HG03280 (cell line): Measurements from ENCODE around the gene NDUFB8.
A peak's percentile ranks its signal among the peaks of the same experiment; 100 is the strongest.

Experiments used
- ATAC-seq: cut with Tn5 transposase; IDR thresholded peaks from one replicate; pipeline ENCODE4 v1.9.1; 2021; ENCODE audit warnings: mild to moderate bottlenecking, moderate library complexity; ENCODE audit not compliant: unreplicated experiment

The NDUFB8 gene

GRCh38 chr10:100508691-100509150 is 20.9 kb downstream of the NDUFB8 start:
- ATAC-seq: no peak

- ATAC-seq: no peak
Measured at GRCh38 chr10:100508266-100508665, 21.4 kb downstream of the NDUFB8 start.

DNA sequence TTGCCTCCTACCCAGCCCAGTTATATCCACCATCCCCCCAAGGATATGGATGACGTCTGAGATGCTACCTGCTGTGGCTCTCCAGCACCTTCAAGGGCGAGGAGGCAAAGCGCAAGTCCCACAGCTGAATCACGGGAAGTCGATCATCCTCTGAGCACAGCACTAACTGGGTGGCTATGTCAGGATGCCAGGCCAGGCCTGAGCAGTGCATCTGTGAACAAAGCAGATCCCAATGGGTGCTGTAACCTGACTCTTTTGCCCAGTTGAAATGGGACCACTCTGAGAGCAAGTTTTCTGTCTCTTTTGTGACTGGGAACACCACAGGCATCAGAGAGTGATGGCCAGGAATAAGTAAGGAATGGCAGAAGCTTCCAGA is 22.3 kb downstream of the NDUFB8 start:
- no peak for ATAC-seq

GRCh38 chr10:100506596-100507356 is 22.9 kb downstream of the NDUFB8 start:
- no peak for ATAC-seq

DNA sequence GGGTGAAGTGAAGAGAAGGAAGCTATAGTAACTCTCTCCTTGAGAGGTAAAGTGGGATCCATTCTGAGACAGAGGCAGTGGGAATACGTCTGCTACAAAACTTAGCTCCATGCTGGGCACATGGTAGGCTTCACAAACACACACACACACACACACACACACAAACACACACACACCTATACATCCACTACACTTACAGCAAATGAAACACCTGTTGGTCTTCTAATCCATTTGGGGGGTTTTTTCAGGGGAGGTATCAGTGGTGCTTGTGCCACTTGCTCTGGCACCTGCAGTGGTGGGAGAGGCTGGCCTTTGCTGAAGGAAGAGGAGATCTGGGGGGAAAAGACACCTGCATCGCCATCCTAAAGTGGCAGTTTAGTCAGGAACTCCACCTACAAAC is 24.5 kb downstream of the NDUFB8 start:
- ATAC-seq: no peak

- ATAC-seq: no peak
Measured at GRCh38 chr10:100504096-100504495, 25.6 kb downstream of the NDUFB8 start.

DNA sequence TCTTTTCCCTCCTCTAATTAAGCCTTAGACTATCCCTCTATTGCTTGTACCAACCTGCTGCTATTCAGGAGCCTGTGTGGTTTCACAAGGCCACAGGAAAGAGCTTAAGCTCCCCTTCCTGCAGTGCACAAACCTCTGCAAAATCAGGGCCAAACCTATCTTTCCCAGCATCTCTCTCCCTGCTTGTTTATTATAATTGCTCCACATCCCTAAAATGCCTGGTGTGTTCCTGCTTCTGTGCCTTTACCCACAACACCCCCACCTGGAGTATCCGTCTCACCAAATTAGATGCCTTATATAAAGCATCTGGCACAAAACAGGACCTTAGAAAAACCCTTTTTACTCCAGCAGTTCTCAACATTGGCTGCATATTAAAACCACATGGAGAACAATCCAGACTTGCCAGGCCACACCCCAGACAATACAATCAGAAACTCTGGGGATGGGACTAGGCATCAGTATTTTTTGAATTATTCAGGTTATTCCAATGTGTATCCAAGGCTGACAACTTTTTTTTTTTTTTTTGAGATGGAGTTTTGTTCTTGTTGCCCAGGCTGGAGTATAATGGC is 26.7 kb downstream of the NDUFB8 start:
- ATAC-seq: no peak

- no peak for ATAC-seq
Measured at GRCh38 chr10:100501423-100501822, 28.2 kb downstream of the NDUFB8 start.

DNA sequence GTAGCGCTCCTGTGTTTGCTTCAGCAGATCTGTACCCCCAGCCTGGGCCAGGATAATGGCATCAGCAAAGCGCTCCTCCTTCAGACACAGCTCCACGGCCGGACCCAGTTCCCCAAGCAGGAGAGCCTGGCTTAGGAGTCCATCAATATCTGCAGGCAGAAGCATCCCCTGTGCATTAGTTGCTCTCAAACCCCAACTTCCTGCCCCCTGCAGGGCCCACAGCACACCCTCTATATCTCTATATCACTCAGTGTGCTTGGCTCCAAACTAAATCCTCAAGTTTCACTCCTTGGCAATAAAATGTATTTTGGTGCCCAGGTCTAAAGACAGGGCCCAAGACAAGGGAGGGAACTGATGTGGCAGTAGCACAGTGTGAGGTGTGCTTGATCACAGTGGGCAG is 31.6 kb downstream of the NDUFB8 start:
- ATAC-seq: no peak

- ATAC-seq: no peak
Measured at GRCh38 chr10:100496567-100496966, 33.1 kb downstream of the NDUFB8 start.

DNA sequence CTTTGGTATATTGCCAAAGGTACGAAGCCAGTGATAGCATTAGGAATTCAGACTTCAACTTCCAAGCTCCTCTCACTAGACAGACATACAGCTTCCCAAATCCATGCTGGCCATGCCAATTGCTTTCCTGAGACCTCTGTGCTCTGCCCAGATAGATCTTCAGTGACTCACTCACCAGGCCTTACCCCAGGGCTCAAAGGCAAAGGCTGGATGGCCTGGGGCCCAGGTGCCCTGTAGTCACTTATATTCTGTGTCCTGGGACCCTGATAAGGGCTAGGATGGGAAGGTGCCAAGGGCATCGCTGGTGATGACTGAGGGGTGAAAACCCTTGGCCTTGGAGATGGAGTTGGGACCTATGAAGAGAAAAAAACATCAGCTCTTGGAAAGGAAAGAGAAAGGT is 39.1 kb downstream of the NDUFB8 start:
- ATAC-seq: no peak

- no peak for ATAC-seq
Measured at GRCh38 chr10:100489396-100489795, 40.3 kb downstream of the NDUFB8 start.

- ATAC-seq: no peak
Measured at GRCh38 chr10:100487529-100487928, 42.1 kb downstream of the NDUFB8 start.

DNA sequence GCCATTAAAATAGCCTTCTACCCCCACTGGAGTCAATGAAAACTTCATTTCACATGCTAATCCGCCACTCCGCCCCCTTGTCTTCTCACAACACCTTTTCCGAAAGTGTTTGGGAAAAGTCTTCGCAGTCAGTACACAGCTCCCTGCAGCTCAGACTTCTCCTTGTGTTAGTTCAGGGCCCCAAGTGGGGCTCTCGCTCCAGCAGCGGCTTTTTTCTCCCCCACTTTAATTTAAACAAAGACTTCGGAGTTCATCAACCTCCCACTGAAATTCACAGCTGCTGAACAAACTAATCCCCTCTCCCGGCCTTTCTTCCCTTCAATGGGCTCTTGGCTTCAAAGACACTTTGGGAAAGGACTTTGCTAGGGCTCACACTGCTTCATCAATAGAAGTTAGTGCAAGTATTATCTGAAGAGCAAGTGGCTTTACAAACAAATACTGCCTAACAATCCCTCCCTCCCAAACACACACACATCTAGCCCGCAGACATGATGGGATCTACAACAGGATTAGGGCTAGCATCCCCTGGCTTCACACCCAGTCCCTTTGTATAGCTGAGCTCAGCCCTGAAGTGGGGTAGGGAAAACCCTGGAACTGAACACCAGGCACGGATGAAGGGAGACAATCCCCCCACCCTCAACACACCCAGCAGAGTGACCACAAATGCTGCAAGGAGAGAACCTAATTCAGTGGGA is 43.7 kb downstream of the NDUFB8 start:
- no peak for ATAC-seq

- no peak for ATAC-seq
Measured at GRCh38 chr10:100485366-100485765, 44.3 kb downstream of the NDUFB8 start.

GRCh38 chr10:100483876-100484666 is 45.6 kb downstream of the NDUFB8 start:
- no peak for ATAC-seq

DNA sequence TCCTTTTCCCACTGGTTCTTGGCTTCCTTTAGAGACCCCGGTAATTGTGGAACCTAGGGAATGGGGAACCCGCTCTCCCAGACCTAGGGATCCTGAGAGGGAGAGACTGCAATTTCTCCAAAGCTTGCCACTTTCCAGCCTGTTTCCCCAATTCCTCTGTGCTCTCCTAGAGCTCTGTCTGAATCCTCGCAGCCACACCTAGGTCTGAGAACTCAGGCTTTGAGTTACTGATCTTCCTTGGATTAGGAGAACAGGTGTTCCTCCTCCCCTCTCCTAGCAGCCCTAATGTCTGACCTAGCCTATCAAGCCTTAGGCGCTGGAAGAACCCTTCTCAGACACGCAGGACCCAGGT is 46.9 kb downstream of the NDUFB8 start:
- no peak for ATAC-seq

GRCh38 chr10:100482181-100482833 is 47.4 kb downstream of the NDUFB8 start:
- peak; percentile 40 for ATAC-seq

- ATAC-seq: peak; percentile 95
Measured at GRCh38 chr10:100481462-100482081, 48.1 kb downstream of the NDUFB8 start.

DNA sequence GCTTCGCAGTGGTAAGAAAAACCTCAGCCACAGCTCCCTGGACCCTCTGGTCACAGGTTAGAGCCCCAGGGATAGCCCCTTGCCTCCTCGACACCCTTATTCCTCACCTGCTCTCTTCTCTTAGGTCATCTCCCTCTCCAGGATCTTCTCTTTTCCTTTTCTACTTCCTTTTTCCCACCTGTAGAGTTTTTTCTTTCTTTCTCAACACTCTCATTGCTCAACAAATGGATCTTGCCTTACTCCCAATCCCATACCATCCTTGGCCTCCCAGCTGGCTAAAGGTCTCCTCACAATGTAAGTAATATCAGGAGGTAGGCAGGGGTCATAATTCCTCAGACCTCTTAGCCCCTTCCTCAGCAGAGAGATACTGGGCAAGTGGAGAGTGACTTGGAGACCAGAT is 49.7 kb downstream of the NDUFB8 start:
- ATAC-seq: no peak
